Measurements from ENCODE around the gene RNMT.

The RNMT gene

DNA sequence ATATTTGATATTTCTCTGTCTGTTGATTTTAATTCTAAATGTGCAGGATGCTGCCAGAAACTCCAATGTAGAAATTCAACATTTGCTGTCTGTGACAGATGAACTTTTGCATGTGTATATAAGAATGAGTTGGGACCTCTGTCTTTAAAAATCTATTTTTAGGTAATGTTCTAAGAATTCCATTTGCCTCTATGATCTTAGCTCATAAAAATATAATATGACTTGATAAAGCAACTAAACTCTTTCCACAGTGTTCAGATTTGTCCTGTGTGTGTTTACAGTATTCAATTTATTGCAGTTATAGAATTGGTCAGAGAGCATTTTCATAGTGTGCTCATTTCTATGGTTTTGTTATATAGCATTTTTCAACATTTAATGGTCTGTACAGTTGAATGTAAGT lies 33.6 kb downstream of the RNMT start:
- DNase-seq, result no peak
- no peak for TF ChIP-seq GATA1 (IDR thresholded peaks at IDR 0.05; ENCODE audit: low read depth, low read length)
- TF ChIP-seq POLR2A (IDR thresholded peaks at IDR 0.05; ENCODE audit: low read length), result no peak

DNA sequence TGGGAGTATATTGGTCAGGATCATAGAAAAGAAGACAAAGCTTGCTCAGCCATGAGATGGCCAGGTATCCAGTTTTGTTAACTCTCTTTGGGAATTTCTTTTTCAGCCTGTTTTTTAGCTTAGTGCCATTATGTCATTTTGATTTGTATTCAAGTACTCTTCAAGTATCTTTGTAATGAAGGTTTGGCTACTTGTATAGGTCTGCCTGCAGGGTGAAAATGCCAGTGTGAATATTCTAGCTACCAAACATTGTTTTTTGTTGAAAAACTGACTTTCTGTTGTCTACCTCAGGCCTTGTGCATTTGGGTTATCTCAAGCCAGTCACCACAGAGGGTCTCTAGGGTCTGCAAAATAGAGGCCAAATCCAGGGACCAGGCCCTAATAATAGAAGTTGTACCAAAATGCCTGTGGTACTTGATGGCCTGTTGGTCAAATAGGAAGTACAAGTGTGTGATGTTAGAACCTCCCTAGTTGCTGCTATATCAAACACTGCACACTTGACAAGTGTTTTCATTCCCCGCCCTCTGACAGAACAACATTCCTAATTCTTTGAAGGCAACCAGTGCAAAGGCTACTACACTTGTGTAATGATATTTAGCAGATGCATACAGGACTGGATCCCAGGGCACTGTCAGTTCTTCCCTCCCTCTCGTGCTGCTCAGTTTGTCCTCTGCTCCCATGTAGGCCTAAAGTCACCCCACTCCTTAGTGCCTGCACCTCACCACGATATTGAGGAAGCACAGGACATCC lies 36.4 kb downstream of the RNMT start:
- DNase-seq, result no peak
- TF ChIP-seq POLR2A (IDR thresholded peaks at IDR 0.05; ENCODE audit: low read length) (no peak), GATA1 (IDR thresholded peaks at IDR 0.05; ENCODE audit: low read depth, low read length) (no peak)

DNA sequence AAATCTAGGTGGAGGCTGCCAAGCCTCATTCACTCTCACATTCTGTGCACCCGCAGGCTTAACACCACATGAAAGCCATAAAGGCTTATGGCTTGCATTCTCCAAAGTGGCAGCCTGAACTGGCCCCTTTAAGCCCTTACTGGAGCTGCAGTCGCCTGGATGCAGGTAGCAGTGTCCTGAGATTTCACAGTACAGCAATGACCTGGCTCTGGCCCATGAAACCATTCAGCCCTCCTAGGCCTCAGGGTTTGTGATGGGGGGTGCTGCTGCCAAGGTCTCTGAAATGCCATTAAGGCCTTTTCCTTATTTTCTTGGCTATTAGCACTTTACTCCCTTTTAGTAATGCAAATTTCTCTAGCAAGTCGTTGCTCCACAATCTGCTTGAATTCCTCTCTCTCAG lies 48.6 kb downstream of the RNMT start:
- TF ChIP-seq GATA1 (IDR thresholded peaks at IDR 0.05; ENCODE audit: low read depth, low read length) (no peak), POLR2A (IDR thresholded peaks at IDR 0.05; ENCODE audit: low read length) (no peak)
- DNase-seq, result no peak

DNA sequence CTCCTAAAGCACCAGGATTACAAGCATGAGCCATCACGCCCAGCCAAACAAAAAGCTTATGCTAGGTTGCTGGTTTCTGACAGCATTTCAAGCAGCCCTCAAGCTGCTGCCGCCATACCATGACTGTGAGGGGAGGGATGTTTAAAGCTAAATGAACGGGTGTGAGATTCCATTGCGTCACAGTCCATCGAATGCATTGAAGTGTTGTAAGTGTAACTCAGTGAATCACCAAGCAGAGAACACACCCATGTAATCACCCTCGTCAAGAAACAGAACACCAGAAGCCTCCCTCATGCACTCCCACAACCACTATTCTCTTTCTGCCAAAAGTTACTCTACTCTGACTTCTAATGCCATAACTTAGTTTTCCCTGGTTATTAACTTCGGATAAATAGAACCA lies 64.7 kb downstream of the RNMT start:
- TF ChIP-seq GATA1 (IDR thresholded peaks at IDR 0.05; ENCODE audit: low read depth, low read length) (no peak), POLR2A (IDR thresholded peaks at IDR 0.05; ENCODE audit: low read length) (no peak)
- no peak for DNase-seq

- TF ChIP-seq POLR2A (IDR thresholded peaks at IDR 0.05; ENCODE audit: low read length) (no peak), GATA1 (IDR thresholded peaks at IDR 0.05; ENCODE audit: low read depth, low read length) (no peak)
Measured at GRCh38 chr18:13793819-13794218, 67.3 kb downstream of the RNMT start.

DNA sequence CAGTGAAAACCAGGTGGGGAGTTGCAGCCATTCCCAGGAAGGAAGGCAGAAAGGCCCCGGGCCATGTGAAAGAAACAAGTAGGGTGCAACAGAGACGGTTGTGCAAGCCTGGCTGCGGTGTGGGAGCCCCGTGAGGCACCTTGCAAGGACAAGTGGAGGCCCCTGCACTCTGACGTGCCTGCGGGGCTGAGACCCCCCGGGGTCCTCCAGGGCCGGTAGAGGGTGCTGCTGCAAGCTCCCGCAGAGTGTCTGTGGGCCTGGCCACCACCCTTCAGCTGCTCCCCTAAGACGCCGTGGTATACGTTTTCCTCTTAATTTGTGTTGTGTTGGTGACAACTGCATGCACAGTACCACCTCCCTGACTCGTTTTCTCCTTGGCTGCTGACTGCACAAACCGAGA lies 70.0 kb downstream of the RNMT start:
- no peak for DNase-seq
- no peak for TF ChIP-seq POLR2A (IDR thresholded peaks at IDR 0.05; ENCODE audit: low read length)
- no peak for TF ChIP-seq GATA1 (IDR thresholded peaks at IDR 0.05; ENCODE audit: low read depth, low read length)

More at GRCh38 chr18:13793819-13794218, 67.3 kb downstream of the RNMT start:
- DNase-seq, result no peak

- no peak for DNase-seq
- TF ChIP-seq GATA1 (IDR thresholded peaks at IDR 0.05; ENCODE audit: low read depth, low read length) (no peak), POLR2A (IDR thresholded peaks at IDR 0.05; ENCODE audit: low read length) (no peak)
Measured at GRCh38 chr18:13797157-13797611, 70.7 kb downstream of the RNMT start.

GRCh38 chr18:13799396-13799795 lies 72.9 kb downstream of the RNMT start:
- no peak for DNase-seq

GRCh38 chr18:13800505-13801259 lies 74.2 kb downstream of the RNMT start:
- DNase-seq, result peak; percentile 45 to 56
- TF ChIP-seq GATA1 (IDR thresholded peaks at IDR 0.05; ENCODE audit: low read depth, low read length), result no peak
- no peak for TF ChIP-seq POLR2A (IDR thresholded peaks at IDR 0.05; ENCODE audit: low read length)

More at GRCh38 chr18:13799396-13799795, 72.9 kb downstream of the RNMT start:
- no peak for TF ChIP-seq POLR2A (IDR thresholded peaks at IDR 0.05; ENCODE audit: low read length)
- TF ChIP-seq GATA1 (IDR thresholded peaks at IDR 0.05; ENCODE audit: low read depth, low read length), result no peak

GRCh38 chr18:13801260-13801601 lies 74.8 kb downstream of the RNMT start:
- TF ChIP-seq POLR2A (IDR thresholded peaks at IDR 0.05; ENCODE audit: low read length) (no peak), GATA1 (IDR thresholded peaks at IDR 0.05; ENCODE audit: low read depth, low read length) (no peak)
- no peak for DNase-seq

DNA sequence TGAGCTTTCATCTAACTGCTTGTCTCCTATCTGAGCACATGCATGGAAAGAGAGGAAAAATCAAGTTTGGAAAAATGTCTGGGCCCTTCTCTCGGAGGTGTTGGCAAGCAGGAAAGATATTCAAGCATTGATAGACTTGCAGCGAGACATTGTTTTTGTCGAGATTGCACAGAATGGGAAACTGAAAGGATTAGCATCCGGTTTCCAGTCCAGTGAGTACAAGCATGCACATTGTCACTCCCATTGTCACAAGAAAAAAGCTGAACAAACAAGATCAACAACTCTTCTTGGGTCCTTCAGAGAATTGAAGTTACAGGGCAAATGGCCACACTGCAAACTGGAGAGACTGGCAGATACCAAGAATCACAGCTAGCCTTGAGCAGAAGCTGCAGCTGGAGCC lies 77.8 kb downstream of the RNMT start:
- DNase-seq, result no peak
- TF ChIP-seq POLR2A (IDR thresholded peaks at IDR 0.05; ENCODE audit: low read length) (no peak), GATA1 (IDR thresholded peaks at IDR 0.05; ENCODE audit: low read depth, low read length) (no peak)

- no peak for TF ChIP-seq GATA1 (IDR thresholded peaks at IDR 0.05; ENCODE audit: low read depth, low read length)
- no peak for TF ChIP-seq POLR2A (IDR thresholded peaks at IDR 0.05; ENCODE audit: low read length)
- DNase-seq, result no peak
Measured at GRCh38 chr18:13808294-13809042, 82.0 kb downstream of the RNMT start.

DNA sequence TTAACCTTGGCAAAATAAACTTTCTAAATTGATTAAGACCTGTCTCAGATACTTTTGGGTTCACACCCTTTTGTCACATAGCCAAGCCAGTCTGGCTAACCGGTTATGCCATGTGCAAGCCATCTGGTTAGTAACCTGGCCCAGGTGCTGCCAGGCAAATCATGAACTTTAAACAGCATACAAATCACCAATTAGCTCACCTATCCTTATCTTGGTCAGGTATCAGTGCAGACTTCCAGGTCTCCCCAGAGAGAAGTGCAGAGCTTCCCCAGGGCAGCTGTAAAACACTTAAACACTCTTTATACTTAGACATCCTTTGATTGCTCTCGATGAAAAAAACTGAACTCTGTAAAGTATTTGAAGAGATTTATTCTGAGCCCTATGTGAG lies 82.6 kb downstream of the RNMT start:
- no peak for DNase-seq
- no peak for TF ChIP-seq GATA1 (IDR thresholded peaks at IDR 0.05; ENCODE audit: low read depth, low read length)
- TF ChIP-seq POLR2A (IDR thresholded peaks at IDR 0.05; ENCODE audit: low read length), result no peak

Data from erythroblast (primary cell).